Fibroblast of upper back skin (primary cell): Measurements from ENCODE around the gene EPC1.
"Not testable (repeated sequence)": the region's sequence is repeated elsewhere in the genome, so short reads cannot be mapped to it uniquely, and the experiment has no call there.

ENCODE experiments used
- DNase-seq: peaks from one replicate; pipeline ENCODE4 v3.0.0-alpha.2; 2013

The EPC1 gene

DNA sequence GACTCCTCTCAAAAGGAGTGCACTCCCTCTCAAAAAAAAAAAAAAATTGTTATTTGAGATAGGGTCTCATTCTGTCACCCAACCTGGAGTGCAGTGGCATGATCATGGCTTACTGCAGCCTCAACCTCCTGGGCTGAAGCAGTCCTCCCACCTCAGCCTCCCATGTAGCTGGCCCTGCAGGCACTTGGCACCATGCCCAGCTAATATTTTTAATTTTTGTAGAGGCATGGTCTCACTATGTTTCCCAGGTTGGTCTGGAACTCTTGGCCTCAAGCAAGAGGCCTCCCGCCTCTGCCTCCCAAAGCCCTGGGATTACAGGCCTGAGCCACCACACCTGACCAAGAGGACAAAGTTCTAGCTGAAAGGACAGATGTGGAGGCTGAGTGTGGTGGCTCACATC lies 120.3 kb downstream of the EPC1 start:
- DNase-seq: no peak

GRCh38 chr10:32225976-32226375 lies 121.0 kb downstream of the EPC1 start:
- no peak for DNase-seq

GRCh38 chr10:32222376-32222775 lies 124.6 kb downstream of the EPC1 start:
- not testable (repeated sequence) for DNase-seq

GRCh38 chr10:32219156-32219555 lies 127.8 kb downstream of the EPC1 start:
- DNase-seq: not testable (repeated sequence)

DNA sequence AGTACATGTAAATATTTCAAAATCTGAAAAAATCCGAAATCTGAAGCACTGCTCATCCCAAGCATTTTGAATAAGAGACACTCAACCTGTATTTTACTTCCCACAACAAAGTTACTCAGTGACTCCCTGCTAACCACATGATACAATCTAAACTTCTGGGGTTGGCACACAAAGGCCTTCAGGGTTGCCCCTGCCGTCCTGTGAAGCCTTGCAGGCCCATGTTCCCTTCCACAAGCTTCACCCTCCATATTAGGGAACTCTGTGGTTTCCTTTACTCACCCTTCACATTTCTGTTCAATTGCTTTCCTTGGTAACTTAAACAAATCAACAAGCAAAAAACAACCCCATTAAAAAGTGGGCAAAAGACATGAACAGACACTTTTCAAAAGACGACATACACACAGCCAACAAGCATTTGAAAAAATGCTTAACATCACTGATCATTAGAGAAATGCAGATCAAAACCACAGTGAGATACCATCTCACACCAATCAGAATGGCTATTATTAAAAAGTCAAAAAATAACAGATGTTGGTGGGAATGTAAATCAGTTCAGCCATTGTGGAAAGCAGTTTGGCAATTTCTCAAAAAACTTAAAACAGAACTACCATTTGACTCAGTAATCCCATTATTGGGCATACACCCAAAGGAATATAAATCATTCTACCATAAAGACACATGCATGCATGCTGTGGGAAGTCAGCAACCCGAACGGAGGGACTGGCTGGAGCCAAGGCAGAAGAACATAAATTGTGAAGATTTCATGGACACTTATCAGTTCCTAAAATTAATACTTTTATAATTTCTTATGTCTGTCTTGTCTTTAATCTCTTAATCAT lies 128.5 kb downstream of the EPC1 start:
- peak; percentile 60 for DNase-seq
